ENCODE data around the gene ADAM23.

Gene ADAM23

GRCh38 chr2:206543073-206543472 is 99.7 kb downstream of the ADAM23 start:
- TF ChIP-seq ZFX (IDR thresholded peaks at IDR 0.05; ENCODE audit: borderline replicate concordance): no peak
- TF ChIP-seq CTCF (IDR thresholded peaks at IDR 0.05): no peak
- no peak overlapping the region for H3K27ac ChIP-seq

GRCh38 chr2:206548383-206548782 is 105.1 kb downstream of the ADAM23 start:
- no peak overlapping the region for H3K27ac ChIP-seq
- TF ChIP-seq ZFX (IDR thresholded peaks at IDR 0.05; ENCODE audit: borderline replicate concordance) (no peak), CTCF (IDR thresholded peaks at IDR 0.05) (no peak)

- no peak overlapping the region for H3K27ac ChIP-seq
- TF ChIP-seq CTCF (IDR thresholded peaks at IDR 0.05) (no peak), ZFX (IDR thresholded peaks at IDR 0.05; ENCODE audit: borderline replicate concordance) (no peak)
These were observed 112.4 kb downstream of the ADAM23 start for GRCh38 chr2:206555721-206556120.

- H3K27ac ChIP-seq: no peak overlapping the region
- TF ChIP-seq CTCF (IDR thresholded peaks at IDR 0.05): peak; percentile 83
- no peak for TF ChIP-seq ZFX (IDR thresholded peaks at IDR 0.05; ENCODE audit: borderline replicate concordance)
These were observed 113.1 kb downstream of the ADAM23 start for GRCh38 chr2:206556357-206556949.

GRCh38 chr2:206557321-206557720 is 114.0 kb downstream of the ADAM23 start:
- H3K27ac ChIP-seq: no peak overlapping the region
- TF ChIP-seq ZFX (IDR thresholded peaks at IDR 0.05; ENCODE audit: borderline replicate concordance) (no peak), CTCF (IDR thresholded peaks at IDR 0.05) (no peak)

GRCh38 chr2:206558492-206558891 is 115.2 kb downstream of the ADAM23 start:
- H3K27ac ChIP-seq: no peak overlapping the region
- TF ChIP-seq ZFX (IDR thresholded peaks at IDR 0.05; ENCODE audit: borderline replicate concordance) (no peak), CTCF (IDR thresholded peaks at IDR 0.05) (no peak)

- no peak for TF ChIP-seq ZFX (IDR thresholded peaks at IDR 0.05; ENCODE audit: borderline replicate concordance)
- TF ChIP-seq CTCF (IDR thresholded peaks at IDR 0.05): no peak
These were observed 118.6 kb downstream of the ADAM23 start for GRCh38 chr2:206561962-206562361.

More at GRCh38 chr2:206561962-206562361, 118.6 kb downstream of the ADAM23 start:
- no peak overlapping the region for H3K27ac ChIP-seq
